Activated T-cell treated with anti-CD3 and anti-CD28 coated beads, Interleukin-2, amount 50 U/mL, for 72 hours (primary cell): Measurements from ENCODE around the gene STK32B. TPM values are rescaled to one million over a fixed set of nuclear protein-coding genes. Genes with fewer than 3 reads are reported as not detected.

Experiments
- ATAC-seq, 2 donors: fragments of 150-1000 bp; cut with Tn5 transposase; replicated peaks in 1 of 2; 2 replicates each; pipeline ENCODE4 v1.10.0; 2021; ENCODE audit warnings: moderate library complexity in 2 of 2, mild to moderate bottlenecking in 1 of 2
- DNase-seq, 2 donors: peaks; one replicate each; pipeline ENCODE4 v3.0.0; 2021 to 2022; ENCODE audit warnings: mixed read lengths in 1 of 2
- H3K27ac Mint-ChIP-seq: one replicate; pipeline ENCODE4 v1.8.0; 2022; ENCODE audit warnings: mild to moderate bottlenecking, moderate library complexity, mixed read lengths
- H3K27me3 Mint-ChIP-seq: one replicate; pipeline ENCODE4 v1.8.0; 2022; ENCODE audit warnings: low read depth, mixed read lengths
- H3K36me3 Mint-ChIP-seq, 2 donors: one replicate each; pipeline ENCODE4 v1.8.0; 2022; ENCODE audit warnings: mixed read lengths in 2 of 2, mild to moderate bottlenecking in 1 of 2; ENCODE audit not compliant: insufficient read depth in 2 of 2
- H3K4me1 Mint-ChIP-seq: one replicate; pipeline ENCODE4 v1.8.0; 2022; ENCODE audit warnings: low read depth, mixed read lengths
- H3K4me3 Mint-ChIP-seq, 2 donors: one replicate each; pipeline ENCODE4 v1.8.0; 2022; ENCODE audit warnings: mild to moderate bottlenecking in 2 of 2, mixed read lengths in 2 of 2, moderate library complexity in 2 of 2
- H3K9me3 Mint-ChIP-seq, 2 donors: one replicate each; pipeline ENCODE4 v1.8.0; 2022; ENCODE audit warnings: mixed read lengths in 2 of 2
- total RNA-seq, 2 donors: library from RNA; stranded (reverse); gene quantifications; one replicate each; pipeline ENCODE4 v1.2.3, GENCODE V29; 2022

The STK32B gene
- total RNA-seq, 2 donors from 2014 or later = not detected

DNA sequence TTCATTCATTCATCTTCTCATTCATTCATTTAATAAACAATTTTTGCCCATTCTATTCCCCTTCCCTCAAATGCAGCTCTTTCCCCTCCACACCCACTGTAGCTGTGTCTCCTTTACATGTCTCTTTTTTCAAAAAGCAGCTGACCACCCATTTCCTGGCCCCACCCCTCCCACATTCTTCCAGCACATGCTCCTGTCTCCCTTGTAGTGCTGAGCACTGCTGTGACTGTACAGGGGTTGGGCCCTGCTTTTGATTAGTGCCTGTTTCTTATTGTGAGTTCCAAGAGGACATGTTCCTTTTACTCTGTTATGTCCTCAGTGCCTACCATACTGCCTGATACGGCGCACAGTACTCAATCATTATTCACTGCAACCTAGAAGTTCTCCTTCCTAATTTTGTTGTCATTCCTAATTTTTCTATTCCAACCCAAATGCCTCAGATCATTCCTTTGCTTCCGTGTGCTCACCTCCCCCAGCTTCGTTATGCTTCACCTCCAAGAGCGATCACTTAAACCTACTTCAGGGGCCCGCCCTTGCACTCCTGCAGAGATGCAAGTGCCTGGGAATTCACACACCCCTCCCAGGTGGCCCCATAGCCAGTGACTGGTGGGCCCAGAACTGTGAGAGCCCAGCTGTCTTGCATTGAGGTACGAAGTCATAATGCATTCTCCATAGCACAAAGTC is 152.2 kb downstream of the STK32B start:
- no peaks in the 10 kb centered on the region for H3K27me3 Mint-ChIP-seq
- no peak overlapping the region for H3K27ac Mint-ChIP-seq
- H3K36me3 Mint-ChIP-seq = no peaks in the 10 kb centered on the region
- peaks cover 2 to 13% of the 10 kb centered on the region in 2 donors for H3K9me3 Mint-ChIP-seq
- DNase-seq = no peak
- no peak for ATAC-seq
- no peak overlapping the region for H3K4me3 Mint-ChIP-seq
- H3K4me1 Mint-ChIP-seq = no peaks in the 10 kb centered on the region

DNA sequence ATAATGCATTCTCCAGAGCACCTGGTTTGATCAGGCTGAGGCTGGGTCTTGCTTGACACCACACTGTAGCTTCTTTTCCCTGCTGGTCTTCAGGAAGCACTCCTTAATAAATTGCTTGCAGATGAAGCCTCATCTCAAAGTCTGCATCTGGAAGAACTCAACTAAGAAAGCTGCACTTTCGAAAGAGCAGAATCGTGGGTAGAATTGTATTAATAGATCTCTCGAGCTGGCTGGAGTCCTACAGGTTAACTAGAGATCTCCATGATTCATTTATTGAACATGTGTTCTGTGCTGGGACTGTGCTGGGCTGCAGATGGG is 152.7 kb downstream of the STK32B start:
- no peaks in the 10 kb centered on the region for H3K4me1 Mint-ChIP-seq
- no peaks in the 10 kb centered on the region for H3K27me3 Mint-ChIP-seq
- H3K9me3 Mint-ChIP-seq = peaks cover 2 to 13% of the 10 kb centered on the region in 2 donors
- no peak overlapping the region for H3K27ac Mint-ChIP-seq
- DNase-seq = no peak
- ATAC-seq = no peak
- no peaks in the 10 kb centered on the region for H3K36me3 Mint-ChIP-seq
- H3K4me3 Mint-ChIP-seq = no peak overlapping the region

GRCh38 chr4:5204781-5205180 is 153.5 kb downstream of the STK32B start:
- no peaks in the 10 kb centered on the region for H3K36me3 Mint-ChIP-seq
- H3K27me3 Mint-ChIP-seq = no peaks in the 10 kb centered on the region
- H3K9me3 Mint-ChIP-seq = peaks cover 2 to 13% of the 10 kb centered on the region in 2 donors
- ATAC-seq = no peak
- DNase-seq = no peak
- H3K4me3 Mint-ChIP-seq = no peak overlapping the region
- no peaks in the 10 kb centered on the region for H3K4me1 Mint-ChIP-seq
- H3K27ac Mint-ChIP-seq = no peak overlapping the region

- no peaks in the 10 kb centered on the region for H3K27me3 Mint-ChIP-seq
- H3K4me3 Mint-ChIP-seq = no peak overlapping the region
- DNase-seq = no peak
- H3K27ac Mint-ChIP-seq = no peak overlapping the region
- no peaks in the 10 kb centered on the region for H3K4me1 Mint-ChIP-seq
- peaks cover 2 to 13% of the 10 kb centered on the region in 2 donors for H3K9me3 Mint-ChIP-seq
- H3K36me3 Mint-ChIP-seq = no peaks in the 10 kb centered on the region
- no peak for ATAC-seq
Measured at GRCh38 chr4:5206016-5206790, 154.9 kb downstream of the STK32B start.

DNA sequence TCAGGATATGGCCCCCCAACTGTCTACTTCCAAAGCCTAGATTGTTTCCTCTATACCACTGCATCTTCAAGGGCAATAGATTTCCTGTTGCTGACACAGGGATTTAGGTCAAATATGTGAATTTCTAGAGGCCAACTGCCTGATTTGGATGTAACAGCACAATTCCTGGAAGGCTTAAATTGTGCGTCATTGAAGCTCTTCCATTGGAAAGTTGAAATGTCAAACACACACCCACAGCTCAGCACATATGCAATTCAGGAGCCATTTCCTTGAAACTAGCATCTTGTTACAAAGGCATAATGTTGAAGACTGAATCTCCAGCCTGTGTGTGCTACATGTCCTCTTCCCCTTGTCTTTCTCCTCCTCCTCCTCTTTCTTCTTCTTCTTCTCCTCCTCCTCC is 158.6 kb downstream of the STK32B start:
- Mint-ChIP-seq H3K4me3 (no peak overlapping the region), H3K27me3 (no peaks in the 10 kb centered on the region), H3K4me1 (no peaks in the 10 kb centered on the region), H3K27ac (no peak overlapping the region), H3K36me3 (no peaks in the 10 kb centered on the region), H3K9me3 (peaks cover 2 to 6% of the 10 kb centered on the region in 2 donors)
- DNase-seq (no peak), ATAC-seq (no peak)

GRCh38 chr4:5211282-5211839 is 160.1 kb downstream of the STK32B start:
- Mint-ChIP-seq H3K4me3 (no peak overlapping the region), H3K27ac (no peak overlapping the region), H3K4me1 (no peaks in the 10 kb centered on the region), H3K36me3 (no peaks in the 10 kb centered on the region), H3K27me3 (no peaks in the 10 kb centered on the region), H3K9me3 (peaks cover 2 to 6% of the 10 kb centered on the region in 2 donors)
- no peak for ATAC-seq
- DNase-seq = no peak

- no peaks in the 10 kb centered on the region for H3K9me3 Mint-ChIP-seq
- H3K4me1 Mint-ChIP-seq = no peaks in the 10 kb centered on the region
- H3K4me3 Mint-ChIP-seq = no peak overlapping the region
- H3K27ac Mint-ChIP-seq = no peak overlapping the region
- no peaks in the 10 kb centered on the region for H3K36me3 Mint-ChIP-seq
- ATAC-seq = no peak
- H3K27me3 Mint-ChIP-seq = no peaks in the 10 kb centered on the region
- DNase-seq = no peak
Measured at GRCh38 chr4:5212255-5213013, 161.2 kb downstream of the STK32B start.

DNA sequence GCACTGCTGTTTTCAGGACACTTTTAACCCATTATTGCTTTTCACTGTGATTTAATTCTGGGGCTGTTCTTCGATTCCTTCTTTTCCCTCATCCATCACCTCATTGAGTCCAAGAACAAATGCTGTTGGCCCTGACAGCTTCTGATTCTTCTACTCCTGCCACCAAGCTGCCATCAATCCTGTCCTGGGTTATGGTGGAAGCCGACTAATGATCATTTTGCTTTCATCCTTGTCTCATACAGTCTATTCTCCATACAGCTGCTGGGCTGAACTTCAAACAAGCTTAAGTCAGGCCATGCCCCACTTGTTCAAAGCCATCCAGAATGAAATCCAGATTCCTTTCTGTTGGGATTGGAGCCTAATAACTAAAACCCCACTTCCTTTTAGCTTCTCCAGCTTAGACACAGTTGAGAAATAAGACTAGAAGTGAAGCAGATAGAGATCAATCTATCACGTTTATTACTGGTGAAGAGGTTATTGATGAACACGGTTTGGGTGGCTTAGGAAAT is 161.9 kb downstream of the STK32B start:
- DNase-seq (no peak), ATAC-seq (no peak)
- no peak overlapping the region for H3K27ac Mint-ChIP-seq
- H3K36me3 Mint-ChIP-seq = no peaks in the 10 kb centered on the region
- H3K27me3 Mint-ChIP-seq = no peaks in the 10 kb centered on the region
- H3K4me3 Mint-ChIP-seq = no peak overlapping the region
- no peaks in the 10 kb centered on the region for H3K4me1 Mint-ChIP-seq
- H3K9me3 Mint-ChIP-seq = no peaks in the 10 kb centered on the region

DNA sequence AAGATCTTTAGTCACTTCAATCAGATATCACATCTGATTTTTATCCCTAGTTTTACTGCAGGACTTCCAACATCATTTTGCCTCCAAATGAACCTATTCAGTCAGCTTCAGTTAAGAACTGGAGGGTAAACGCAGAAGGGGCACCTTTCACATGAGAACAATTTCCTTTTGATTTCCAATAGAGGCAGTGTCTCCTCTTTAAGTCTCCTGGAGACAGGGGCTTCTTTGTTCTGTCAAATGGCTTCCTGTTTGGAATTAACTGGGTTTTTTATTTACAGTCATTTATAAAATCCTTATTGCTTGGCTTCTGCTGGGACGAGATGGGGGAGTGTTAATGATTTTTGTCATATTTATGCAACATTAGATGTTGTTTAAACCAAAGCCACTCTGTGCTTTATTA is 164.0 kb downstream of the STK32B start:
- Mint-ChIP-seq H3K4me1 (no peaks in the 10 kb centered on the region), H3K27me3 (no peaks in the 10 kb centered on the region), H3K27ac (no peak overlapping the region), H3K9me3 (peaks cover 4 to 8% of the 10 kb centered on the region in 2 donors), H3K36me3 (no peaks in the 10 kb centered on the region), H3K4me3 (no peak overlapping the region)
- ATAC-seq (no peak), DNase-seq (no peak)

DNA sequence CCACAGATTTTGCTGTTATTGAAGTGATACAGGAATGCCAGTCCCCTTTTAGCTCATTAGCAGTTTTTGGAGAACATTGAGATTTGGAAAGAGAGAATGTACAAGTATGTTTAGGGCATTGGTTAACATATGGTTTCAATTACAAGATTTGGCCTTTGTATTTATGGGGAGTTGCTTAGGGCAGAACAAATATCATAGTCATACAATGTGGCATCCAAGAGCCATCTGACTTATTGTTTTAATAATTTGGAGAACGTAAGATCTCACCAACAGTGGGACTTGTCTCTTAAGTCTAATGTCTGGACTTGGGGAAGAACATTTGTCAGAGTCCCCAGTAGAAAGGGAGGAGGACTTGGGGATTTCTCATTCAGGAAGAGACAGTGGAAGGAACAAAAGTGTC is 166.1 kb downstream of the STK32B start:
- H3K36me3 Mint-ChIP-seq = peaks cover 0 to 3% of the 10 kb centered on the region in 2 donors
- no peak for ATAC-seq
- peaks cover 9 to 14% of the 10 kb centered on the region in 2 donors for H3K9me3 Mint-ChIP-seq
- H3K27ac Mint-ChIP-seq = no peak overlapping the region
- no peak overlapping the region for H3K4me3 Mint-ChIP-seq
- H3K4me1 Mint-ChIP-seq = no peaks in the 10 kb centered on the region
- no peaks in the 10 kb centered on the region for H3K27me3 Mint-ChIP-seq
- no peak for DNase-seq

GRCh38 chr4:5218376-5219069 is 167.2 kb downstream of the STK32B start:
- DNase-seq (no peak), ATAC-seq (no peak)
- peaks cover 12 to 14% of the 10 kb centered on the region in 2 donors for H3K9me3 Mint-ChIP-seq
- H3K27ac Mint-ChIP-seq = no peak overlapping the region
- no peaks in the 10 kb centered on the region for H3K27me3 Mint-ChIP-seq
- no peaks in the 10 kb centered on the region for H3K4me1 Mint-ChIP-seq
- peaks cover 0 to 4% of the 10 kb centered on the region in 2 donors for H3K36me3 Mint-ChIP-seq
- H3K4me3 Mint-ChIP-seq = no peak overlapping the region

GRCh38 chr4:5220028-5220427 is 168.7 kb downstream of the STK32B start:
- Mint-ChIP-seq H3K27me3 (no peaks in the 10 kb centered on the region), H3K36me3 (peaks cover 0 to 4% of the 10 kb centered on the region in 2 donors)

More at GRCh38 chr4:5220028-5220427, 168.7 kb downstream of the STK32B start:
- no peak overlapping the region for H3K27ac Mint-ChIP-seq
- DNase-seq = no peak
- no peaks in the 10 kb centered on the region for H3K4me1 Mint-ChIP-seq
- no peak overlapping the region for H3K4me3 Mint-ChIP-seq
- peaks cover 12 to 16% of the 10 kb centered on the region in 2 donors for H3K9me3 Mint-ChIP-seq
- ATAC-seq = no peak
